ENCODE data around the gene SCYL2.

DNA sequence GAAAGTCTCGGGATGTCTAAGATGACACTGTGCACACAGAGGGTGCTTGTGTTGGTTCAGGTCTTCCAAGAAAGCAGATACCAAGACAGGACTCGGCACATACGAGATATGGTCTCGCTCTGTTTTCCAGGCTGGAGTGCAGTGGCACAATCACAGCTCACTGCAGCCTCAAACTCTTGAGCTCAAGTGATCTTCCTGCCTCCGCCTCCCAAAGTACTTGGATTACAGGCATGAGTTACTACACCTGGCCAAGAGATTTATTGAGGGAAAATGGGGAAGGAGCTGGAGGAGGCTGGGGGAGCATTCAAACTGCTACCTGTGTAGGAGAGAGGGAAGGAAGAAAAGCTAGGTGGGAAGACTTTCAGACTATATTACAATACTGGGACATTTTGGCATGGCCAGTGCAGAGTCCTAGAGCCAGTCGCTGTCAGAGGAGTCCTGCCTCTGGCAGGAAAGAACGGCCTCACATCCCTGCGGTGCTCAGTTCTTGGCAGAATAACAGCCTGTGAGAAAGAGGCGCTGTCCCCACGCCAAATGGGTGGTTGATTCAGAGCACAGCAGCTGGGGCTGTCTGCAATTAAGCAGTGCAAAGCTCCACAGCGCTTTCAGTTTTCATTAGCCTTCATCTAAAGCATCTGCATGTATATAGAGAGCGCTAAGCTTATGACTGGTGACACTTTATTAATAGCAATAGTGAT, 108.2 kb downstream of the SCYL2 start:
- TF ChIP-seq, protein P1, sequence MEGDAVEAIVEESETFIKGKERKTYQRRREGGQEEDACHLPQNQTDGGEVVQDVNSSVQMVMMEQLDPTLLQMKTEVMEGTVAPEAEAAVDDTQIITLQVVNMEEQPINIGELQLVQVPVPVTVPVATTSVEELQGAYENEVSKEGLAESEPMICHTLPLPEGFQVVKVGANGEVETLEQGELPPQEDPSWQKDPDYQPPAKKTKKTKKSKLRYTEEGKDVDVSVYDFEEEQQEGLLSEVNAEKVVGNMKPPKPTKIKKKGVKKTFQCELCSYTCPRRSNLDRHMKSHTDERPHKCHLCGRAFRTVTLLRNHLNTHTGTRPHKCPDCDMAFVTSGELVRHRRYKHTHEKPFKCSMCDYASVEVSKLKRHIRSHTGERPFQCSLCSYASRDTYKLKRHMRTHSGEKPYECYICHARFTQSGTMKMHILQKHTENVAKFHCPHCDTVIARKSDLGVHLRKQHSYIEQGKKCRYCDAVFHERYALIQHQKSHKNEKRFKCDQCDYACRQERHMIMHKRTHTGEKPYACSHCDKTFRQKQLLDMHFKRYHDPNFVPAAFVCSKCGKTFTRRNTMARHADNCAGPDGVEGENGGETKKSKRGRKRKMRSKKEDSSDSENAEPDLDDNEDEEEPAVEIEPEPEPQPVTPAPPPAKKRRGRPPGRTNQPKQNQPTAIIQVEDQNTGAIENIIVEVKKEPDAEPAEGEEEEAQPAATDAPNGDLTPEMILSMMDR (IDR thresholded peaks at IDR 0.05): no peak
- no peak for TF ChIP-seq POLR2AphosphoS5 (IDR thresholded peaks at IDR 0.05)
